ENCODE results near the gene SNX13. TPM values are rescaled to one million over a fixed set of nuclear protein-coding genes. Genes with fewer than 3 reads are reported as not detected.

Gene SNX13
- total and polyA plus RNA-seq, 12 donors = 8.5 to 113 (median 67.4) TPM

GRCh38 chr7:17848516-17848915 is 91.8 kb downstream of the SNX13 start:
- no peaks in the 10 kb centered on the region for H3K9me3 ChIP-seq (replicated peaks in 1 of 3)
- no peaks in the 10 kb centered on the region for H3K4me1 ChIP-seq (replicated peaks in 1 of 2)
- no peak for TF ChIP-seq POLR2A (IDR thresholded peaks at IDR 0.05)
- TF ChIP-seq, protein P1, sequence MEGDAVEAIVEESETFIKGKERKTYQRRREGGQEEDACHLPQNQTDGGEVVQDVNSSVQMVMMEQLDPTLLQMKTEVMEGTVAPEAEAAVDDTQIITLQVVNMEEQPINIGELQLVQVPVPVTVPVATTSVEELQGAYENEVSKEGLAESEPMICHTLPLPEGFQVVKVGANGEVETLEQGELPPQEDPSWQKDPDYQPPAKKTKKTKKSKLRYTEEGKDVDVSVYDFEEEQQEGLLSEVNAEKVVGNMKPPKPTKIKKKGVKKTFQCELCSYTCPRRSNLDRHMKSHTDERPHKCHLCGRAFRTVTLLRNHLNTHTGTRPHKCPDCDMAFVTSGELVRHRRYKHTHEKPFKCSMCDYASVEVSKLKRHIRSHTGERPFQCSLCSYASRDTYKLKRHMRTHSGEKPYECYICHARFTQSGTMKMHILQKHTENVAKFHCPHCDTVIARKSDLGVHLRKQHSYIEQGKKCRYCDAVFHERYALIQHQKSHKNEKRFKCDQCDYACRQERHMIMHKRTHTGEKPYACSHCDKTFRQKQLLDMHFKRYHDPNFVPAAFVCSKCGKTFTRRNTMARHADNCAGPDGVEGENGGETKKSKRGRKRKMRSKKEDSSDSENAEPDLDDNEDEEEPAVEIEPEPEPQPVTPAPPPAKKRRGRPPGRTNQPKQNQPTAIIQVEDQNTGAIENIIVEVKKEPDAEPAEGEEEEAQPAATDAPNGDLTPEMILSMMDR (IDR thresholded peaks at IDR 0.05) = no peak
- H3K36me3 ChIP-seq (replicated peaks in 1 of 2) = no peaks in the 10 kb centered on the region
- H3K27me3 ChIP-seq = no peaks in the 10 kb centered on the region
- no peak overlapping the region for H3K4me3 ChIP-seq
- no peak overlapping the region for H3K27ac ChIP-seq
- no peak for DNase-seq
- intact Hi-C loops (cut with DNase I) = no loop called here
- WGBS, 4 donors = 97 to 98% (median 98%) methylated on average over 10 of the region's 10 CpGs

DNA sequence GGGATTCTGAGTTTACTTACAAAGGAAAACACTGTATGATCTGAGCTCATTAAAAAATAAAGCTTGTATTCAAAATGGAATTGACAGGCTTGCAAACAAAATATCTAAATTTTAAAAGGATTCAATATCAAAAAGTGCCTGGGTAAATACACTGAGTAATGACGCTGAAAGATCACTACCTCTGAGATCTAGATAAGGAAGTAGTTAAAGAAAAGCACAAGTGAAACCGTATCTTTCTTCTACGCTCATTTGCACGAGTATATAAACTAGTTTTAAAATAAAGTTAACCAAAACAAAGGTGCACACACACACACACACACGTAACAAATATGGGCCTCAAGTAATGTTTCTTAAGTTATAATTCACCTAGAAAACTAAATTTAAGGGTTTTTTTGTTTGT is 93.4 kb downstream of the SNX13 start:
- 82 to 90% (median 88%) methylated on average over 5 of the region's 5 CpGs for WGBS, 4 donors
- Histone ChIP-seq H3K4me3 (no peak overlapping the region), H3K36me3 (replicated peaks in 1 of 2) (no peaks in the 10 kb centered on the region), H3K9me3 (replicated peaks in 1 of 3) (no peaks in the 10 kb centered on the region), H3K4me1 (replicated peaks in 1 of 2) (no peaks in the 10 kb centered on the region), H3K27me3 (no peaks in the 10 kb centered on the region), H3K27ac (no peak overlapping the region)
- DNase-seq = no peak
- TF ChIP-seq, protein P1 (IDR thresholded peaks at IDR 0.05) = no peak
- TF ChIP-seq POLR2A (IDR thresholded peaks at IDR 0.05) = no peak
- intact Hi-C loops (cut with DNase I) = no loop called here

DNA sequence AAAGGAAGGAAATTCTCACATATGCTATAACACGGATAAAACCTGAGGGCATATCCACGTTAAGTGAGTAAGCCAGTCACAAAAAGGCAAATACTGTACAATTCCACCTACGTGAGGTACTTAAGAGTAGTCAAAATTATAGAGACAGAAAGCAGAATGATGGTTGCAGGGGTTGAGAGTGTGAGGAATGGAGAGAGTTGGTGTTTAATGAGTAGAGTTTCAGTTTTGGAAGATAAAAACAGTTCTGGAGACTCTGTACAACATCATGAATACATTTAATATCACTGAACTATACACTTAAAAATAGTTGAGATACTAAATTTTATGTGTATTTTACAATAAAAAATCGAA is 95.1 kb downstream of the SNX13 start:
- no peaks in the 10 kb centered on the region for H3K9me3 ChIP-seq (replicated peaks in 1 of 3)
- no peak for DNase-seq
- no peak for TF ChIP-seq POLR2A (IDR thresholded peaks at IDR 0.05)
- TF ChIP-seq, protein P1 (IDR thresholded peaks at IDR 0.05) = no peak
- no peaks in the 10 kb centered on the region for H3K4me1 ChIP-seq (replicated peaks in 1 of 2)
- 90 to 95% (median 93%) methylated on average over 4 of the region's 4 CpGs for WGBS, 4 donors
- H3K4me3 ChIP-seq = no peak overlapping the region
- no peak overlapping the region for H3K27ac ChIP-seq
- intact Hi-C loops (cut with DNase I) = no loop called here
- no peaks in the 10 kb centered on the region for H3K36me3 ChIP-seq (replicated peaks in 1 of 2)
- H3K27me3 ChIP-seq = no peaks in the 10 kb centered on the region

GRCh38 chr7:17844514-17845196 is 95.6 kb downstream of the SNX13 start:
- TF ChIP-seq, protein P1 (IDR thresholded peaks at IDR 0.05) = no peak
- TF ChIP-seq POLR2A (IDR thresholded peaks at IDR 0.05) = no peak
- Histone ChIP-seq H3K9me3 (replicated peaks in 1 of 3) (no peaks in the 10 kb centered on the region), H3K27me3 (no peaks in the 10 kb centered on the region), H3K27ac (no peak overlapping the region), H3K4me3 (no peak overlapping the region), H3K4me1 (replicated peaks in 1 of 2) (no peaks in the 10 kb centered on the region), H3K36me3 (replicated peaks in 1 of 2) (peaks cover 0 to 2% of the 10 kb centered on the region in 2 donors)
- 74 to 86% (median 80%) methylated on average over 3 of the region's 3 CpGs for WGBS, 4 donors
- intact Hi-C loops (cut with DNase I) = no loop called here
- DNase-seq = no peak
